Stimulated activated CD4-positive, alpha-beta T cell treated with anti-CD3 and anti-CD28 coated beads, Interleukin-4, amount 100 ng/mL, for 4 hours (primary cell): ENCODE results near the gene MTFR2.

Source experiments
- DNase-seq, 2 experiments: peaks; one replicate each; pipeline ENCODE4 v3.0.0-alpha.2; 2020

The MTFR2 gene

GRCh38 chr6:136249811-136250685, at the start of gene MTFR2:
Gene MTFR2, minus strand, starts transcription at chr6:136250311. Its CDS starts 1,212 bp downstream, at chr6:136249099.
- DNase-seq, result peak; percentile 77 to 90

GRCh38 chr6:136294621-136295020, 44.5 kb upstream of the MTFR2 start:
- no peak for DNase-seq

GRCh38 chr6:136290410-136291010, 40.4 kb upstream of the MTFR2 start:
- peak; percentile 51 to 72 for DNase-seq

GRCh38 chr6:136289579-136290409, 39.7 kb upstream of the MTFR2 start, which contains the start of gene BCLAF1:
Gene BCLAF1, minus strand, starts transcription at chr6:136289846. Its CDS starts 9,980 bp downstream, at chr6:136279866.
- peak; percentile 99 to 100 for DNase-seq

- peak; percentile 90 to 91 for DNase-seq
These were observed 39.1 kb upstream of the MTFR2 start for GRCh38 chr6:136289327-136289578.

- peak; percentile 67 to 84 for DNase-seq
These were observed 38.6 kb upstream of the MTFR2 start for GRCh38 chr6:136288566-136289326.

GRCh38 chr6:136284909-136285308, 34.8 kb upstream of the MTFR2 start:
- DNase-seq, result no peak

- no peak for DNase-seq
These were observed 32.8 kb upstream of the MTFR2 start for GRCh38 chr6:136282906-136283305.

GRCh38 chr6:136280032-136280609, 30.0 kb upstream of the MTFR2 start:
- no peak for DNase-seq

GRCh38 chr6:136274062-136274461, 24.0 kb upstream of the MTFR2 start:
- DNase-seq, result no peak

- DNase-seq, result no peak
These were observed 15.0 kb upstream of the MTFR2 start for GRCh38 chr6:136265101-136265500.

- no peak for DNase-seq
These were observed 12.8 kb upstream of the MTFR2 start for GRCh38 chr6:136262940-136263339.

GRCh38 chr6:136254851-136255466, 4.8 kb upstream of the MTFR2 start:
- no peak for DNase-seq

GRCh38 chr6:136253734-136254133, 3.6 kb upstream of the MTFR2 start:
- DNase-seq, result no peak

GRCh38 chr6:136252441-136252840, 2.3 kb upstream of the MTFR2 start:
- DNase-seq, result no peak

GRCh38 chr6:136251394-136251793, 1.3 kb upstream of the MTFR2 start:
- no peak for DNase-seq

GRCh38 chr6:136250686-136251008, 536 bp upstream of the MTFR2 start:
- no peak for DNase-seq

GRCh38 chr6:136249336-136249735, 775 bp downstream of the MTFR2 start:
- no peak for DNase-seq

- no peak for DNase-seq
These were observed 6.0 kb downstream of the MTFR2 start for GRCh38 chr6:136244061-136244616.

- DNase-seq, result no peak
These were observed 13.4 kb downstream of the MTFR2 start for GRCh38 chr6:136236466-136237293.

GRCh38 chr6:136235233-136235564, 14.9 kb downstream of the MTFR2 start:
- no peak for DNase-seq
